Tracheal epithelial cell (primary cell): ENCODE data around the gene TMEM47. TPM values are rescaled to one million over a fixed set of nuclear protein-coding genes. Genes with fewer than 3 reads are reported as not detected.

Experiments
- total RNA-seq: library from RNA; depleted of rRNA; stranded (reverse); fragments of >200 nt; gene quantifications from 2 replicates; pipeline ENCODE4 v1.2.1, GENCODE V29; 2014

The TMEM47 gene
- 12.4 and 25.1 TPM in 2 replicates for total RNA-seq

DNA sequence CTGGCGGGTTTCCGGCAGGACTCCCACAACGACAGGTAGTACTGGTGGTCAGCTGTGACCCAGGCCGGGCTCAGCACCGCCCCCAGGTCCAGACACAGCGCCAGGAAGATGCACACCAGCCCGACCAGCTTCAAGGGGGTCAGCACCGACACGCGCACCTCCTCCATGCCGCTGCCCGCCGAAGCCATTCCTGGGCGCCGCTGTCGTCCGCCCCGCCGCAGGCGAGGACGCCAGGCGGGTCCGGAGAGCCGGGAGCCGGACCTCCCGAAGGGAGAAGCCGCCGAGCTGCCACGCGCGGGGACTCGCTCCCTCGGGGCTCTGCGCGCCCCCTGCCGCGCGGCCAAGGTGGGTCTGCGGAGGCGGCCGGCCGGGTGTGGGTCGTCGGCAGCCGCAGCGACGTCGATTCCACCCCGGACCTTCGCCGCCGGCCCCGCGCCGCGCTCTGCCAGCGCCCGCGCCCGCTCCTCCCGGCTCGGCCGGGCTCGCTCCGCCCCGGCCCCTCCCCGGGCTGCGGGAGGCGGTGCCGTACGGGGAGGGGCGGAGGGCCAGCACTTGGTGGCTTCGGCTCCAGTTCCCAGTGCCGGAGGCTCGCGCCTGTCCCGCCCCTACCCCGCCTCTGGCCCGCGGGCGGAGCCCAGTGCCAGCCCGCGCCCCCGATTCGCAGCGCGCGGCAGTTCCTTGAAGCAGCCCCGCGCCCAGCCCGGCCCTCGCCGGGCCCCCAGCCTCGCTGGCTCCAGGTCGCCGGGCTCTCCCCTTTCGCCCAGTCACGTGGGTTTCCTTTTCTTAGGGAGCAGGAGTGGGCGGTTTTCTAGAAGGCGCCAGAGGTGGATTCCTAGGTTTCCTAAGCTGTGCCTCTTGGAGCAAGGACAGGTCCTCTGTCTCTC is at the start of gene TMEM47:
Gene TMEM47, minus strand, starts transcription at position 444 of the 884 bp plus-strand sequence. Its CDS starts 256 bp downstream, at position 188.

